GM12878 (cell line): ENCODE data around the gene OTOF. TPM values are rescaled to one million over a fixed set of nuclear protein-coding genes. Genes with fewer than 3 reads are reported as not detected.

Source experiments
- ATAC-seq: fragments of 200-7000 bp; cut with Tn5 transposase; 3 replicates; pipeline ENCODE4 v1.9.1; 2020; ENCODE audit warnings: mild to moderate bottlenecking, moderate library complexity
- BruUV-seq: library from RNA; stranded (reverse); fragments of 400-500 nt; replicated peaks from 2 replicates; lab custom pipeline; 2021; lab: Mats Ljungman, UMichigan
- CTCF ChIA-PET: fragments of 300-600 bp; sonication (Branson Sonifier 250); formaldehyde crosslinking; extraction: SDS; loops from one replicate; lab custom pipeline; 2021; ENCODE audit warnings: inconsistent platforms; lab: Yijun Ruan, JAX
- POLR2A ChIA-PET: fragments of 350-600 bp; formaldehyde crosslinking; extraction: SDS; loops from one replicate; lab custom pipeline; 2021; ENCODE audit warnings: inconsistent platforms; lab: Charles Lee
- RAD21 ChIA-PET: fragments of 300-600 bp; sonication (Branson Sonifier 250); formaldehyde crosslinking; loops from one replicate; lab custom pipeline; 2023; ENCODE audit warnings: antibody characterized with exemption; ENCODE audit not compliant: unreplicated experiment; lab: Charles Lee
- SMC1A ChIA-PET: fragments of 300-600 bp; sonication (Branson Sonifier 250); formaldehyde crosslinking; loops from one replicate; lab custom pipeline; 2023; ENCODE audit not compliant: unreplicated experiment, uncharacterized antibody; lab: Charles Lee
- DNase-seq: peaks from one replicate; pipeline ENCODE4 v3.0.0-alpha.2; 2011; ENCODE audit warnings: low read depth, low spot score
- FAIRE-seq: peaks from 3 replicates; lab custom pipeline; 2011; peaks lifted over from hg19 to GRCh38; lab: Jason Lieb, UNC
- H2AFZ ChIP-seq: 2 replicates; pipeline ENCODE4 v1.6.0; 2011; ENCODE audit warnings: low read depth, low read length, control low read depth; ENCODE audit not compliant: control insufficient read depth
- H3K27ac ChIP-seq: 2 replicates; pipeline ENCODE4 v1.5.1; 2011; ENCODE audit warnings: control low read depth; ENCODE audit not compliant: control insufficient read depth, insufficient read depth
- H3K27me3 ChIP-seq, 2 experiments: replicated peaks in 1 of 2; 2 replicates each; pipeline versions ENCODE4 v1.6.0 to v1.6.1; 2011; ENCODE audit warnings: low read length in 1 of 2; ENCODE audit not compliant: control insufficient read depth in 2 of 2, insufficient read depth in 2 of 2
- H3K36me3 ChIP-seq, 2 experiments: 2 replicates each; pipeline ENCODE4 v1.5.1; 2011; ENCODE audit warnings: low read length in 1 of 2; ENCODE audit not compliant: control insufficient read depth in 2 of 2, insufficient read depth in 2 of 2
- H3K4me1 ChIP-seq: 2 replicates; pipeline ENCODE4 v1.6.1; 2011; ENCODE audit warnings: mild to moderate bottlenecking, low read length, moderate library complexity, mixed read lengths; ENCODE audit not compliant: control insufficient read depth, insufficient read depth
- H3K4me2 ChIP-seq: 2 replicates; pipeline ENCODE4 v1.6.0; 2011; ENCODE audit warnings: control low read depth; ENCODE audit not compliant: control insufficient read depth, insufficient read depth
- H3K4me3 ChIP-seq: fragments of 200-600 bp; sonication (generic); 2 replicates; pipeline ENCODE4 v1.5.1; 2016
- H3K79me2 ChIP-seq: 2 replicates; pipeline ENCODE4 v1.6.0; 2011; ENCODE audit warnings: low read length; ENCODE audit not compliant: control insufficient read depth, insufficient read depth
- H3K9ac ChIP-seq: 2 replicates; pipeline ENCODE4 v1.8.0; 2011; ENCODE audit warnings: low read length, control low read depth, mixed read lengths; ENCODE audit not compliant: control insufficient read depth, insufficient read depth
- H3K9me3 ChIP-seq: replicated peaks from 3 replicates; pipeline ENCODE4 v1.5.1; 2011; ENCODE audit warnings: mild to moderate bottlenecking, low read length; ENCODE audit not compliant: control insufficient read depth, insufficient read depth
- H4K20me1 ChIP-seq: 2 replicates; pipeline ENCODE4 v1.6.0; 2011; ENCODE audit not compliant: control insufficient read depth, insufficient read depth
- ASH2L ChIP-seq: fragments of 300-600, 200-600 bp; sonication (generic); IDR thresholded peaks from 2 replicates; pipeline ENCODE4 v1.6.1; 2017; ENCODE audit warnings: low read depth, mild to moderate bottlenecking, borderline replicate concordance
- ATF7 ChIP-seq: fragments of 450-650 bp; IDR thresholded peaks from 2 replicates; pipeline ENCODE4 v1.6.1; 2016; ENCODE audit warnings: low read depth, mild to moderate bottlenecking
- CHD2 ChIP-seq: IDR thresholded peaks from 2 replicates; pipeline ENCODE4 v1.6.1; 2011; ENCODE audit warnings: low read depth, low read length, improper control_type of control experiment, borderline replicate concordance
- EED ChIP-seq: sonication (generic); IDR thresholded peaks from 2 replicates; pipeline ENCODE4 v1.6.1; 2016; ENCODE audit warnings: antibody characterized with exemption, low read depth
- ESRRA ChIP-seq: IDR thresholded peaks from 2 replicates; pipeline ENCODE4 v1.6.1; 2012; ENCODE audit warnings: mild to moderate bottlenecking, low read length, improper control_type of control experiment
- FOXM1 ChIP-seq: IDR thresholded peaks from 2 replicates; pipeline ENCODE4 v1.6.1; 2012; ENCODE audit warnings: low read depth, mild to moderate bottlenecking, inconsistent platforms, low read length, moderate library complexity
- HDAC2 ChIP-seq: fragments of 200-600 bp; sonication (generic); IDR thresholded peaks from 2 replicates; pipeline ENCODE4 v1.6.1; 2017
- IKZF2 ChIP-seq, 2 experiments: fragments of 450-650 bp; IDR thresholded peaks; 2 replicates each; pipeline ENCODE4 v1.6.1; 2017; ENCODE audit warnings: mild to moderate bottlenecking in 2 of 2, moderate library complexity in 2 of 2
- KAT2A ChIP-seq: conservative IDR thresholded peaks from 2 replicates; pipeline ENCODE4 v1.6.1; 2011; ENCODE audit warnings: low read depth, low read length; ENCODE audit not compliant: control insufficient read depth
- MEF2B ChIP-seq: fragments of 450-650 bp; IDR thresholded peaks from 2 replicates; pipeline ENCODE4 v1.6.1; 2018; ENCODE audit warnings: mild to moderate bottlenecking, moderate library complexity; ENCODE audit not compliant: partially characterized antibody, poor library complexity, severe bottlenecking
- MTA2 ChIP-seq: fragments of 450-650 bp; IDR thresholded peaks from 2 replicates; pipeline ENCODE4 v1.6.1; 2016; ENCODE audit warnings: low read depth, mild to moderate bottlenecking, moderate library complexity
- MTA3 ChIP-seq: IDR thresholded peaks from 2 replicates; pipeline ENCODE4 v1.6.1; 2012; ENCODE audit warnings: low read length, inconsistent platforms, borderline replicate concordance
- MXI1 ChIP-seq: fragments of 150-350 bp; IDR thresholded peaks from 2 replicates; pipeline ENCODE4 v1.6.1; 2011; ENCODE audit warnings: low read depth, mild to moderate bottlenecking, inconsistent platforms, low read length, improper control_type of control experiment
- NBN ChIP-seq: fragments of 450-650 bp; IDR thresholded peaks from 2 replicates; pipeline ENCODE4 v1.6.1; 2016
- POLR2A ChIP-seq: IDR thresholded peaks from 2 replicates; pipeline ENCODE4 v1.6.1; 2011; ENCODE audit warnings: low read depth, mild to moderate bottlenecking, low read length
- POLR2AphosphoS5 ChIP-seq: IDR thresholded peaks from 2 replicates; pipeline ENCODE4 v1.6.1; 2011; ENCODE audit warnings: mild to moderate bottlenecking, low read length, inconsistent platforms
- RAD21 ChIP-seq: IDR thresholded peaks from 2 replicates; pipeline ENCODE4 v1.6.1; 2011; ENCODE audit warnings: mild to moderate bottlenecking, low read depth, low read length, moderate library complexity; ENCODE audit not compliant: insufficient read depth
- RUNX3 ChIP-seq: IDR thresholded peaks from 2 replicates; pipeline ENCODE4 v1.6.1; 2012; ENCODE audit warnings: low read length, inconsistent platforms
- SMC3 ChIP-seq: IDR thresholded peaks from 2 replicates; pipeline ENCODE4 v1.6.1; 2011; ENCODE audit warnings: low read length, improper control_type of control experiment, borderline replicate concordance
- SPI1 ChIP-seq: IDR thresholded peaks from 2 replicates; pipeline ENCODE4 v1.6.1; 2011; ENCODE audit warnings: low read depth, mild to moderate bottlenecking, low read length, moderate library complexity, borderline replicate concordance; ENCODE audit not compliant: insufficient read depth
- SRF ChIP-seq, 2 experiments: IDR thresholded peaks; 2 replicates each; pipeline ENCODE4 v1.6.1; 2011; ENCODE audit warnings: low read depth in 2 of 2, low read length in 2 of 2, mild to moderate bottlenecking in 1 of 2, moderate library complexity in 1 of 2
- TBL1XR1 ChIP-seq: IDR thresholded peaks from 2 replicates; pipeline ENCODE4 v1.6.1; 2012; ENCODE audit warnings: low read depth, low read length, improper control_type of control experiment
- ZNF207 ChIP-seq: fragments of 450-650 bp; IDR thresholded peaks from 2 replicates; pipeline ENCODE4 v1.6.1; 2014; ENCODE audit warnings: antibody characterized with exemption, mild to moderate bottlenecking, borderline replicate concordance
- WGBS: methylation state at CpG from one replicate; pipeline ENCODE4 v1.1.6; 2016; ENCODE audit warnings: low lambda C conversion rate; ENCODE audit not compliant: insufficient replicate concordance, insufficient coverage; ENCODE audit errors: missing lambda C conversion rate; 5-methylcytosine and 5-hydroxymethylcytosine counted together
- in situ Hi-C: fragments of 300-500 bp; cut with MboI; formaldehyde crosslinking; loops from 9 replicates; pipeline ENCODE4 v1.14.3; 2018; ENCODE audit warnings: mixed read lengths
- intact Hi-C: fragments of 100-400 bp; cut with micrococcal nuclease; formaldehyde crosslinking; loops from one replicate; pipeline ENCODE4 v1.14.2; 2022; ENCODE audit not compliant: unreplicated experiment
- polyA plus RNA-seq, 11 experiments: library from polyadenylated mRNA; depleted of rRNA in 4 of 11; unstranded in 6 of 11; stranded (reverse) in 5 of 11; fragments of >200 nt; fragmentation: Nextera tagmentation in 4 of 11; fragmentation: Illumina TruSeq in 1 of 11; extraction: Ambion mirVana in 4 of 11; extraction: Trizol in 1 of 11; gene quantifications; 1 replicate in 1 of 11; 2 replicates in 10 of 11; pipeline versions ENCODE4 v1.2.1 to v1.2.3, GENCODE V29; 2011 to 2016; ENCODE audit warnings: inconsistent platforms in 2 of 11, missing spikeins in 2 of 11, low read depth in 1 of 11
- total RNA-seq, 4 experiments: library from RNA; depleted of rRNA in 3 of 4; stranded (reverse); fragments of >200 nt in 3 of 4; fragmentation: Illumina TruSeq in 1 of 4; extraction: Trizol in 1 of 4; gene quantifications; 2 replicates each; pipeline versions ENCODE4 v1.2.1 to v1.2.3, GENCODE V29; 2013 to 2021
- TF ChIP-seq, protein P1 (sequence below): fragments of 450-650 bp; IDR thresholded peaks from 2 replicates; pipeline ENCODE4 v1.6.1; 2017; ENCODE audit warnings: low read depth, mild to moderate bottlenecking, moderate library complexity
- TF ChIP-seq, protein P2 (sequence below): fragments of 450-650 bp; IDR thresholded peaks from 2 replicates; pipeline ENCODE4 v1.6.1; 2014; ENCODE audit warnings: mild to moderate bottlenecking

OTOF gene
- total and polyA plus RNA-seq, 10 of the 15 experiments (the other 5 are each of a cell fraction or from before 2014, with no cell fraction given), result under 0.01 to 0.31 (median 0.07) TPM; not detected in 6

DNA sequence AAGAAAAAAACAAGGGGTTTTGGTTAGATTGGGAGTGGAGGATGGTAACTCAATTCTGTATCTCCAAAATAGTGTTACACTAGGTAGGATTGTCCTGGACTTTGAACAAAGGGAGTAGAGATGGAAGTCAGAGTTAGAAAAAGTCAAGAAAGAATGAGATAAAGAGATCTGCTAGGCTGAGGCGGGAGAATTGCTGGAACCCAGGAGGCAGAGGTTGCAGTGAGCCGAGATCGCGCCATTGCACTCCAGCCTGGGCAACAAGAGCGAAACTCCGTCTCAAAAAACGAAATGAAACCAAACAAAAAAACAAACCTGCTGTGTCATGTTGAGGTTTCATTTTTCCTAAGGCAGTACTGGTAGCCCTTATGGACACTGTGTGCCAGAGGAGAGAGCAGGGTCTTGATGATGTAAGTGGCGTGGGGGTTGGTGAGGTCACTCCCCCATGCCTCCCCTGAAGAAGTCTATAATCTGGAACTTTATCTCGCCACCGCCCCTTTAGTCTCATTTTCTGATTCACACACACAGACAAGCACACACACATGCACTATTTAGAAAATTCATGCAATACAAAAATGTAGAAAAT is 65.7 kb downstream of the OTOF start:
- under 1% methylated on average over 10 of the region's 10 CpGs for WGBS
- ChIA-PET CTCF (interaction anchor here (0.7 to 1.4 kb wide), 2 partner anchors 19 to 1377 kb away, joined by 3 to 4 read pairs; no protein-coding TSS in a partner anchor), POLR2A (no interaction called here), SMC1A (interaction anchor here (1.3 kb wide), 1 partner anchor 31 kb away, joined by 4 read pairs; no protein-coding TSS in a partner anchor), RAD21 (no interaction called here)
- no TSS peak for BruUV-seq
- Histone ChIP-seq H3K36me3 (no peaks in the 10 kb centered on the region), H4K20me1 (no peaks in the 10 kb centered on the region), H3K9me3 (no peaks in the 10 kb centered on the region), H3K9ac (peak overlapping the region; percentile 8; the same call in 1 of the 2 replicates), H3K79me2 (no peaks in the 10 kb centered on the region), H3K4me2 (peak overlapping the region; percentile 71), H3K4me3 (peak overlapping the region; percentile 2; the same call in 1 of the 2 replicates), H3K4me1 (peaks cover 10% of the 10 kb centered on the region), H3K27me3 (no peaks in the 10 kb centered on the region), H2AFZ (peak overlapping the region; percentile 92), H3K27ac (peak overlapping the region; percentile 71)
- in situ Hi-C loops, result no loop called here
- peak; percentile 90 for ATAC-seq
- DNase-seq, result peak; percentile 37
- intact Hi-C loops, result no loop called here
- FAIRE-seq, result peak; percentile 47
- peak; percentile 29; the same call in 1 of the 2 replicates for TF ChIP-seq FOXM1
- no peak for TF ChIP-seq SMC3
- no peak for TF ChIP-seq ESRRA
- no peak for TF ChIP-seq KAT2A
- TF ChIP-seq TBL1XR1, result no peak
- peak; percentile 58 for TF ChIP-seq RUNX3
- 0 out of 2 replicates have a peak, but pooled peaks have one; percentile 38 for TF ChIP-seq POLR2AphosphoS5
- no peak for TF ChIP-seq CHD2
- no peak for TF ChIP-seq MEF2B
- TF ChIP-seq, protein P1, sequence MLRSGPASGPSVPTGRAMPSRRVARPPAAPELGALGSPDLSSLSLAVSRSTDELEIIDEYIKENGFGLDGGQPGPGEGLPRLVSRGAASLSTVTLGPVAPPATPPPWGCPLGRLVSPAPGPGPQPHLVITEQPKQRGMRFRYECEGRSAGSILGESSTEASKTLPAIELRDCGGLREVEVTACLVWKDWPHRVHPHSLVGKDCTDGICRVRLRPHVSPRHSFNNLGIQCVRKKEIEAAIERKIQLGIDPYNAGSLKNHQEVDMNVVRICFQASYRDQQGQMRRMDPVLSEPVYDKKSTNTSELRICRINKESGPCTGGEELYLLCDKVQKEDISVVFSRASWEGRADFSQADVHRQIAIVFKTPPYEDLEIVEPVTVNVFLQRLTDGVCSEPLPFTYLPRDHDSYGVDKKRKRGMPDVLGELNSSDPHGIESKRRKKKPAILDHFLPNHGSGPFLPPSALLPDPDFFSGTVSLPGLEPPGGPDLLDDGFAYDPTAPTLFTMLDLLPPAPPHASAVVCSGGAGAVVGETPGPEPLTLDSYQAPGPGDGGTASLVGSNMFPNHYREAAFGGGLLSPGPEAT, result no peak
- TF ChIP-seq ZNF207, result no peak
- TF ChIP-seq EED, result peak; percentile 53; the same call in 1 of the 2 replicates
- TF ChIP-seq SPI1, result no peak
- no peak for TF ChIP-seq SRF (IDR thresholded peaks at IDR 0.05; ENCODE audit: low read depth in 2 of 2, low read length in 2 of 2)
- TF ChIP-seq, protein P2, sequence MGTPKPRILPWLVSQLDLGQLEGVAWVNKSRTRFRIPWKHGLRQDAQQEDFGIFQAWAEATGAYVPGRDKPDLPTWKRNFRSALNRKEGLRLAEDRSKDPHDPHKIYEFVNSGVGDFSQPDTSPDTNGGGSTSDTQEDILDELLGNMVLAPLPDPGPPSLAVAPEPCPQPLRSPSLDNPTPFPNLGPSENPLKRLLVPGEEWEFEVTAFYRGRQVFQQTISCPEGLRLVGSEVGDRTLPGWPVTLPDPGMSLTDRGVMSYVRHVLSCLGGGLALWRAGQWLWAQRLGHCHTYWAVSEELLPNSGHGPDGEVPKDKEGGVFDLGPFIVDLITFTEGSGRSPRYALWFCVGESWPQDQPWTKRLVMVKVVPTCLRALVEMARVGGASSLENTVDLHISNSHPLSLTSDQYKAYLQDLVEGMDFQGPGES, result no peak
- TF ChIP-seq MTA3, result 0 out of 2 replicates have a peak, but pooled peaks have one; percentile 38
- no peak for TF ChIP-seq HDAC2
- 0 out of 4 replicates have a peak, but pooled peaks of 1 of the 2 experiments have one; percentile 19 for TF ChIP-seq IKZF2 (IDR thresholded peaks at IDR 0.05)
- TF ChIP-seq RAD21, result no peak
- TF ChIP-seq POLR2A, result no peak
- TF ChIP-seq ATF7, result peak; percentile 61
- TF ChIP-seq NBN, result 0 out of 2 replicates have a peak, but pooled peaks have one; percentile 24
- TF ChIP-seq MTA2, result no peak
- TF ChIP-seq MXI1, result no peak
- 0 out of 2 replicates have a peak, but pooled peaks have one; percentile 48 for TF ChIP-seq ASH2L
